CD4-positive, alpha-beta T cell (primary cell): ENCODE measurements around the gene FSTL5. TPM values are rescaled to one million over a fixed set of nuclear protein-coding genes. Genes with fewer than 3 reads are reported as not detected.

Experiments used
- ATAC-seq: fragments of 200-7000 bp; cut with Tn5 transposase; one replicate; pipeline ENCODE4 v1.10.0; 2022; ENCODE audit warnings: mild to moderate bottlenecking; ENCODE audit not compliant: poor library complexity
- CTCF ChIA-PET: fragments of 350-600 bp; sonication (Branson Sonifier 250); formaldehyde crosslinking; loops from one replicate; lab custom pipeline; 2021; ENCODE audit warnings: antibody characterized with exemption, inconsistent platforms; lab: Charles Lee
- POLR2A ChIA-PET: fragments of 350-600 bp; sonication (Branson Sonifier 250); formaldehyde crosslinking; loops from one replicate; lab custom pipeline; 2021; ENCODE audit warnings: antibody characterized with exemption, inconsistent platforms; lab: Charles Lee
- DNase-seq, 14 experiments: peaks; one replicate each; pipeline ENCODE4 v3.0.0-alpha.2; 2013 to 2020; ENCODE audit warnings: mixed read lengths in 2 of 14
- H3K27ac ChIP-seq, 2 donors: one replicate each; pipeline versions ENCODE4 v1.5.1 to v1.7.0; 2013; ENCODE audit warnings: low read length in 2 of 2, low read depth in 1 of 2, mild to moderate bottlenecking in 1 of 2
- H3K27me3 ChIP-seq, 2 experiments: 1 replicate in 1 of 2; 2 replicates in 1 of 2; pipeline versions ENCODE4 v1.6.1 to v1.7.0; 2013; ENCODE audit warnings: low read length in 2 of 2, control low read depth in 1 of 2, mild to moderate bottlenecking in 1 of 2, moderate library complexity in 1 of 2; ENCODE audit not compliant: insufficient read depth in 2 of 2, control insufficient read depth in 1 of 2
- H3K36me3 ChIP-seq: one replicate; pipeline ENCODE4 v1.6.1; 2013; ENCODE audit warnings: low read length, control low read depth; ENCODE audit not compliant: insufficient read depth
- H3K4me1 ChIP-seq: one replicate; pipeline ENCODE4 v1.6.1; 2013; ENCODE audit warnings: low read length, control low read depth; ENCODE audit not compliant: insufficient read depth
- H3K4me3 ChIP-seq: one replicate; pipeline ENCODE4 v1.5.1; 2013; ENCODE audit warnings: mild to moderate bottlenecking, low read length, moderate library complexity
- H3K9me3 ChIP-seq, 2 experiments: 1 replicate in 1 of 2; 2 replicates in 1 of 2; pipeline versions ENCODE4 v1.6.1 to v1.7.0; 2013; ENCODE audit warnings: low read length in 2 of 2, mild to moderate bottlenecking in 2 of 2, control low read depth in 1 of 2, moderate library complexity in 1 of 2; ENCODE audit not compliant: control insufficient read depth in 1 of 2, insufficient read depth in 1 of 2
- H3K27ac Mint-ChIP-seq: one replicate; pipeline ENCODE4 v1.8.0; 2020; ENCODE audit warnings: mixed read lengths
- H3K27me3 Mint-ChIP-seq: one replicate; pipeline ENCODE4 v1.8.0; 2021; ENCODE audit warnings: mixed read lengths
- H3K36me3 Mint-ChIP-seq: one replicate; pipeline ENCODE4 v1.8.0; 2021; ENCODE audit warnings: low read depth, mixed read lengths
- H3K4me1 Mint-ChIP-seq: one replicate; pipeline ENCODE4 v1.8.0; 2021; ENCODE audit warnings: low read depth, mixed read lengths
- H3K4me3 Mint-ChIP-seq: one replicate; pipeline ENCODE4 v1.8.0; 2020; ENCODE audit warnings: mild to moderate bottlenecking, mixed read lengths
- H3K9me3 Mint-ChIP-seq: one replicate; pipeline ENCODE4 v1.8.0; 2020; ENCODE audit warnings: mixed read lengths
- CTCF ChIP-seq: fragments of 200-600 bp; IDR thresholded peaks from one replicate; pipeline ENCODE4 v1.8.0; 2022; ENCODE audit warnings: antibody characterized with exemption, mild to moderate bottlenecking
- intact Hi-C, 2 experiments: fragments of 100-400 bp; cut with DNase I in 1 of 2; cut with micrococcal nuclease in 1 of 2; formaldehyde crosslinking; loops; one replicate each; pipeline versions ENCODE4 v1.15.1 to v1.9.0; 2023 to 2025; cut with DNase I, micrococcal nuclease
- total RNA-seq, 174 experiments: library from RNA in 2 of 174; stranded (reverse) in 2 of 174; gene quantifications; one replicate each; pipeline ENCODE4 v1.2.3 and lab custom pipeline; 2021 to 2026

FSTL5 gene
- total RNA-seq, 2 experiments from 2014 or later, result not detected

GRCh38 chr4:161948026-161948770, 215.6 kb downstream of the FSTL5 start:
- ATAC-seq (no peak), DNase-seq (no peak)
- Mint-ChIP-seq H3K27ac (no peak overlapping the region), H3K36me3 (no peaks in the 10 kb centered on the region), H3K4me1 (no peaks in the 10 kb centered on the region), H3K27me3 (no peaks in the 10 kb centered on the region), H3K9me3 (no peaks in the 10 kb centered on the region), H3K4me3 (no peak overlapping the region)
- no peaks in the 10 kb centered on the region for H3K9me3 ChIP-seq
- ChIA-PET CTCF (no interaction called here), POLR2A (no interaction called here)
- intact Hi-C loops, result no loop called here
- TF ChIP-seq CTCF, result no peak
- H3K36me3 ChIP-seq, result no peaks in the 10 kb centered on the region
- H3K27me3 ChIP-seq, result no peaks in the 10 kb centered on the region
- H3K4me3 ChIP-seq, result no peak overlapping the region
- H3K4me1 ChIP-seq, result no peaks in the 10 kb centered on the region
- no peak overlapping the region for H3K27ac ChIP-seq

- no peaks in the 10 kb centered on the region for H3K27me3 ChIP-seq
- Mint-ChIP-seq H3K36me3 (no peaks in the 10 kb centered on the region), H3K4me3 (no peak overlapping the region), H3K9me3 (peaks cover 6% of the 10 kb centered on the region), H3K27me3 (no peaks in the 10 kb centered on the region), H3K27ac (no peak overlapping the region), H3K4me1 (no peaks in the 10 kb centered on the region)
- no peak for ATAC-seq
- ChIA-PET POLR2A (no interaction called here), CTCF (no interaction called here)
- TF ChIP-seq CTCF, result no peak
- H3K27ac ChIP-seq, result no peak overlapping the region
- DNase-seq, result no peak
- H3K4me3 ChIP-seq, result no peak overlapping the region
- intact Hi-C loops, result no loop called here
- no peaks in the 10 kb centered on the region for H3K4me1 ChIP-seq
- no peaks in the 10 kb centered on the region for H3K9me3 ChIP-seq
- H3K36me3 ChIP-seq, result no peaks in the 10 kb centered on the region
Measured at GRCh38 chr4:161937596-161937995, 226.2 kb downstream of the FSTL5 start.

- H3K27ac Mint-ChIP-seq, result no peak overlapping the region
- H3K4me1 Mint-ChIP-seq, result no peaks in the 10 kb centered on the region
- H3K27ac ChIP-seq, result no peak overlapping the region
- H3K4me3 ChIP-seq, result no peak overlapping the region
- no peaks in the 10 kb centered on the region for H3K9me3 ChIP-seq
- no peak for ATAC-seq
- H3K27me3 ChIP-seq, result no peaks in the 10 kb centered on the region
- no peaks in the 10 kb centered on the region for H3K4me1 ChIP-seq
- intact Hi-C loops, result no loop called here
- peaks cover 6% of the 10 kb centered on the region for H3K9me3 Mint-ChIP-seq
- ChIA-PET CTCF (no interaction called here), POLR2A (no interaction called here)
- H3K27me3 Mint-ChIP-seq, result no peaks in the 10 kb centered on the region
- H3K4me3 Mint-ChIP-seq, result no peak overlapping the region
- H3K36me3 ChIP-seq, result no peaks in the 10 kb centered on the region
- DNase-seq, result no peak
- no peak for TF ChIP-seq CTCF
- H3K36me3 Mint-ChIP-seq, result no peaks in the 10 kb centered on the region
Measured at GRCh38 chr4:161936625-161937550, 226.9 kb downstream of the FSTL5 start.
